ENCODE data around the gene XKR7. TPM values are rescaled to one million over a fixed set of nuclear protein-coding genes. Genes with fewer than 3 reads are reported as not detected.

Gene XKR7
- polyA plus RNA-seq, 1 donor from 2014 or later: 9.6 TPM

DNA sequence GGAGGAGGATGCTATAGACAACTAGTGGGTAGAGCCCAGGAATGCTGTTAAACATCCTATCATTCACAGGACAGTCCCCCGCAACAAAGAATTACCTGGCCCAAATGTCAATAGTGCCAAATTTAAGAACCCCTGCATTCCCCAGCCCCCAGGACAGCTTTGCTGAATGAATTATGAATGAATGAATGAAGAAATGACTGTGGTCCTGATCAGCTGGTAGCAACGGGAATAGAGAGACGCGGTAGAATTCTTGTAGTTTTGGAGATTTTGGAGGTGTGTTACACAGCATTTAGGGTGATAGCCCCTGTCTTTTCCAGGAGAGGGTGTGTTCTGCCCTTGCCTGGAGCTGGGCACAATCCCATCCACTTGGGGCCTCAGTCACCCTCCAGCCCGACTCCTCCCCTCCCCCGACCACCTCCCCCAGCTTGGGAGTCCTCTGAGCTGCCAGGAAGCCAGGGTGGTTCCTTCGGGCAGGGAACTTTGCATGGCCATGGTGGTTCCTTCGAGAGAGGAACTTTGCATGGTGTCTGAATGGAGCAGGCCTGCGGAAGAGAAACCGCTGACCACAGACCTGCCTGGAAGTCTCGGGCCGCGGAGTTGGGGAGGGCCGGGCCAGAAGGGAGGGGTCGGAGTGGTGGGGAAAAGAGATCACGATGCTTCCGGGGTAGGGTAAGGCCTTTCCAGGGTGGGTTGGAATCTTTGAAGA lies 83.1 kb downstream of the XKR7 start:
- no peak overlapping the region for H3K27ac ChIP-seq (ENCODE audit: low read length)
- no peaks in the 10 kb centered on the region for H3F3A ChIP-seq (ENCODE audit: insufficient read depth, low read length, poor library complexity, severe bottlenecking)
- peaks cover 55% of the 10 kb centered on the region for H3K27me3 ChIP-seq (ENCODE audit: insufficient read depth, low read depth, low read length)
- TF ChIP-seq TAF1 (IDR thresholded peaks at IDR 0.05; ENCODE audit: low read depth): no peak
- no peak for TF ChIP-seq RAD21 (conservative IDR thresholded peaks at IDR 0.05)
- TF ChIP-seq, protein P1, sequence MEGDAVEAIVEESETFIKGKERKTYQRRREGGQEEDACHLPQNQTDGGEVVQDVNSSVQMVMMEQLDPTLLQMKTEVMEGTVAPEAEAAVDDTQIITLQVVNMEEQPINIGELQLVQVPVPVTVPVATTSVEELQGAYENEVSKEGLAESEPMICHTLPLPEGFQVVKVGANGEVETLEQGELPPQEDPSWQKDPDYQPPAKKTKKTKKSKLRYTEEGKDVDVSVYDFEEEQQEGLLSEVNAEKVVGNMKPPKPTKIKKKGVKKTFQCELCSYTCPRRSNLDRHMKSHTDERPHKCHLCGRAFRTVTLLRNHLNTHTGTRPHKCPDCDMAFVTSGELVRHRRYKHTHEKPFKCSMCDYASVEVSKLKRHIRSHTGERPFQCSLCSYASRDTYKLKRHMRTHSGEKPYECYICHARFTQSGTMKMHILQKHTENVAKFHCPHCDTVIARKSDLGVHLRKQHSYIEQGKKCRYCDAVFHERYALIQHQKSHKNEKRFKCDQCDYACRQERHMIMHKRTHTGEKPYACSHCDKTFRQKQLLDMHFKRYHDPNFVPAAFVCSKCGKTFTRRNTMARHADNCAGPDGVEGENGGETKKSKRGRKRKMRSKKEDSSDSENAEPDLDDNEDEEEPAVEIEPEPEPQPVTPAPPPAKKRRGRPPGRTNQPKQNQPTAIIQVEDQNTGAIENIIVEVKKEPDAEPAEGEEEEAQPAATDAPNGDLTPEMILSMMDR (IDR thresholded peaks at IDR 0.05; ENCODE audit: poor library complexity, severe bottlenecking): no peak
- no peak for TF ChIP-seq EZH2 (IDR thresholded peaks at IDR 0.05; ENCODE audit: borderline replicate concordance, insufficient read depth, low read length, poor library complexity, severe bottlenecking)
- H3K36me3 ChIP-seq (ENCODE audit: insufficient read depth, low read length): no peaks in the 10 kb centered on the region
- H3K9ac ChIP-seq (ENCODE audit: low read length): no peak overlapping the region
- H3K9me3 ChIP-seq (ENCODE audit: low read length): peaks cover 8% of the 10 kb centered on the region
- no peak overlapping the region for H3K4me2 ChIP-seq (ENCODE audit: low read length)
- H3K9me2 ChIP-seq (ENCODE audit: insufficient read depth, low read length): no peaks in the 10 kb centered on the region
- H2AFZ ChIP-seq (ENCODE audit: low read depth, low read length): no peak overlapping the region
- no peaks in the 10 kb centered on the region for H4K20me1 ChIP-seq (ENCODE audit: insufficient read depth)
- no peaks in the 10 kb centered on the region for H3K79me2 ChIP-seq (replicated peaks; ENCODE audit: insufficient read depth, low read length)
- no peak overlapping the region for H3K4me3 ChIP-seq (ENCODE audit: low read length)

DNA sequence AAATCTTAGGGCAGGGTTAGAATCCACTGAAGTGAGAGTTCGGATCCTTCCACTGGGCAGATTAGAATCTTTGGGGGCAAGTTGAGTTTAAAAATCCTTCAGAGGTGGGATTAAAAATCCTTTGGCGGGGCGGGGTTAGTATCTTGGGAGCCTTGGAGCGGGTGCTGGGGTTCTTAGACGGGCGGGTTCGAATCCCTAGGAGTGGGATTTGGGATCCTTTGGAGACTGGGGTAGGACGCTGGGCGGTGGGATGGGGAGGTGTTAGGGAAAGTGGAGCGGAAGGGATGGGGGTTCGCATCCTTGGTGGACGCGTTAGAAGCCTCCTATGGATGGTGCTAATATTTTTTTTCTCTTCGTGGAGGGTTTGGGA lies 83.8 kb downstream of the XKR7 start:
- Histone ChIP-seq H3K4me2 (ENCODE audit: low read length) (no peak overlapping the region), H3K4me3 (ENCODE audit: low read length) (no peak overlapping the region), H3K36me3 (ENCODE audit: insufficient read depth, low read length) (no peaks in the 10 kb centered on the region), H2AFZ (ENCODE audit: low read depth, low read length) (no peak overlapping the region), H3K9me2 (ENCODE audit: insufficient read depth, low read length) (no peaks in the 10 kb centered on the region), H3K79me2 (replicated peaks; ENCODE audit: insufficient read depth, low read length) (no peaks in the 10 kb centered on the region), H4K20me1 (ENCODE audit: insufficient read depth) (no peaks in the 10 kb centered on the region), H3K27me3 (ENCODE audit: insufficient read depth, low read depth, low read length) (peaks cover 55% of the 10 kb centered on the region), H3K9me3 (ENCODE audit: low read length) (peaks cover 8% of the 10 kb centered on the region), H3K27ac (ENCODE audit: low read length) (no peak overlapping the region), H3K9ac (ENCODE audit: low read length) (no peak overlapping the region), H3F3A (ENCODE audit: insufficient read depth, low read length, poor library complexity, severe bottlenecking) (no peaks in the 10 kb centered on the region)
- no peak for TF ChIP-seq POLR2AphosphoS5 (IDR thresholded peaks at IDR 0.05)
- no peak for TF ChIP-seq MXI1 (conservative IDR thresholded peaks at IDR 0.05; ENCODE audit: poor library complexity, severe bottlenecking)
- TF ChIP-seq TAF1 (IDR thresholded peaks at IDR 0.05; ENCODE audit: low read depth): no peak
- TF ChIP-seq SMC3 (conservative IDR thresholded peaks at IDR 0.05; ENCODE audit: poor library complexity): no peak
- TF ChIP-seq, protein P1 (IDR thresholded peaks at IDR 0.05; ENCODE audit: poor library complexity, severe bottlenecking): no peak
- TF ChIP-seq EP300 (conservative IDR thresholded peaks at IDR 0.05; ENCODE audit: poor library complexity, severe bottlenecking): no peak
- no peak for TF ChIP-seq EZH2 (IDR thresholded peaks at IDR 0.05; ENCODE audit: borderline replicate concordance, insufficient read depth, low read length, poor library complexity, severe bottlenecking)
- no peak for TF ChIP-seq RAD21 (conservative IDR thresholded peaks at IDR 0.05)
- TF ChIP-seq, protein P2, sequence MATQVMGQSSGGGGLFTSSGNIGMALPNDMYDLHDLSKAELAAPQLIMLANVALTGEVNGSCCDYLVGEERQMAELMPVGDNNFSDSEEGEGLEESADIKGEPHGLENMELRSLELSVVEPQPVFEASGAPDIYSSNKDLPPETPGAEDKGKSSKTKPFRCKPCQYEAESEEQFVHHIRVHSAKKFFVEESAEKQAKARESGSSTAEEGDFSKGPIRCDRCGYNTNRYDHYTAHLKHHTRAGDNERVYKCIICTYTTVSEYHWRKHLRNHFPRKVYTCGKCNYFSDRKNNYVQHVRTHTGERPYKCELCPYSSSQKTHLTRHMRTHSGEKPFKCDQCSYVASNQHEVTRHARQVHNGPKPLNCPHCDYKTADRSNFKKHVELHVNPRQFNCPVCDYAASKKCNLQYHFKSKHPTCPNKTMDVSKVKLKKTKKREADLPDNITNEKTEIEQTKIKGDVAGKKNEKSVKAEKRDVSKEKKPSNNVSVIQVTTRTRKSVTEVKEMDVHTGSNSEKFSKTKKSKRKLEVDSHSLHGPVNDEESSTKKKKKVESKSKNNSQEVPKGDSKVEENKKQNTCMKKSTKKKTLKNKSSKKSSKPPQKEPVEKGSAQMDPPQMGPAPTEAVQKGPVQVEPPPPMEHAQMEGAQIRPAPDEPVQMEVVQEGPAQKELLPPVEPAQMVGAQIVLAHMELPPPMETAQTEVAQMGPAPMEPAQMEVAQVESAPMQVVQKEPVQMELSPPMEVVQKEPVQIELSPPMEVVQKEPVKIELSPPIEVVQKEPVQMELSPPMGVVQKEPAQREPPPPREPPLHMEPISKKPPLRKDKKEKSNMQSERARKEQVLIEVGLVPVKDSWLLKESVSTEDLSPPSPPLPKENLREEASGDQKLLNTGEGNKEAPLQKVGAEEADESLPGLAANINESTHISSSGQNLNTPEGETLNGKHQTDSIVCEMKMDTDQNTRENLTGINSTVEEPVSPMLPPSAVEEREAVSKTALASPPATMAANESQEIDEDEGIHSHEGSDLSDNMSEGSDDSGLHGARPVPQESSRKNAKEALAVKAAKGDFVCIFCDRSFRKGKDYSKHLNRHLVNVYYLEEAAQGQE (IDR thresholded peaks at IDR 0.05; ENCODE audit: borderline replicate concordance): no peak
